H1 (cell line): ENCODE data around the gene DRAP1. TPM values are rescaled to one million over a fixed set of nuclear protein-coding genes. Genes with fewer than 3 reads are reported as not detected.
A peak's percentile ranks its signal among the peaks of the same experiment; 100 is the strongest.

Experiments
- CTCF ChIA-PET: fragments of 300-600 bp; sonication (Branson Sonifier 250); formaldehyde crosslinking; loops from one replicate; lab custom pipeline; 2021; ENCODE audit not compliant: partially characterized antibody; lab: Charles Lee
- POLR2A ChIA-PET: fragments of 300-600 bp; sonication (Branson Sonifier 250); formaldehyde crosslinking; loops from one replicate; lab custom pipeline; 2021; ENCODE audit warnings: inconsistent platforms; ENCODE audit not compliant: partially characterized antibody; lab: Charles Lee
- DNase-seq, 2 experiments: peaks; one replicate each; pipeline versions ENCODE4 v3.0.0 to v3.0.0-alpha.2; 2010 to 2022; ENCODE audit warnings: low spot score in 2 of 2, low read depth in 1 of 2, mixed read lengths in 1 of 2
- FAIRE-seq: peaks from 2 replicates; lab custom pipeline; 2011; peaks lifted over from hg19 to GRCh38; lab: Jason Lieb, UNC
- H2AFZ ChIP-seq: 2 replicates; pipeline ENCODE4 v1.8.1; 2012; ENCODE audit warnings: low read length, inconsistent platforms
- H2AK5ac ChIP-seq: 2 replicates; pipeline ENCODE4 v1.6.1; 2013; ENCODE audit warnings: low read depth, low read length
- H2BK120ac ChIP-seq: replicated peaks from 2 replicates; pipeline ENCODE3; 2013; ENCODE audit warnings: low read depth, low read length, inconsistent platforms
- H2BK12ac ChIP-seq: 2 replicates; pipeline ENCODE4 v1.6.1; 2013; ENCODE audit warnings: low read depth, low read length
- H2BK15ac ChIP-seq: 2 replicates; pipeline ENCODE4 v1.6.1; 2013; ENCODE audit warnings: low read length
- H2BK20ac ChIP-seq: 2 replicates; pipeline ENCODE4 v1.6.1; 2013; ENCODE audit warnings: low read length
- H2BK5ac ChIP-seq: 2 replicates; pipeline ENCODE4 v1.6.1; 2013; ENCODE audit warnings: low read depth, low read length
- H3K14ac ChIP-seq: 2 replicates; pipeline ENCODE4 v1.6.1; 2013; ENCODE audit warnings: inconsistent platforms; ENCODE audit not compliant: insufficient read length
- H3K18ac ChIP-seq: 2 replicates; pipeline ENCODE4 v1.6.1; 2013; ENCODE audit warnings: low read length; ENCODE audit errors: extremely low read depth
- H3K23ac ChIP-seq: 2 replicates; pipeline ENCODE4 v1.6.1; 2013; ENCODE audit warnings: inconsistent platforms; ENCODE audit not compliant: insufficient read length
- H3K23me2 ChIP-seq: 2 replicates; pipeline ENCODE4 v1.6.1; 2013; ENCODE audit warnings: low read depth, low read length
- H3K27ac ChIP-seq: 2 replicates; pipeline ENCODE4 v1.6.1; 2011; ENCODE audit warnings: low read depth, low read length, inconsistent platforms
- H3K27me3 ChIP-seq, 4 experiments: replicated peaks in 1 of 4; 1 replicate in 1 of 4; 2 replicates in 3 of 4; pipeline versions ENCODE4 v1.6.1 to v1.8.1; 2011 to 2013; ENCODE audit warnings: low read length in 3 of 4, mild to moderate bottlenecking in 3 of 4, inconsistent platforms in 2 of 4, mixed read lengths in 2 of 4, moderate library complexity in 1 of 4; ENCODE audit not compliant: control insufficient read depth in 3 of 4, insufficient read depth in 3 of 4; ENCODE audit errors: extremely low read depth in 1 of 4
- H3K36me3 ChIP-seq, 4 experiments: 2 replicates each; pipeline versions ENCODE4 v1.6.1 to v1.8.1; 2011 to 2013; ENCODE audit warnings: mild to moderate bottlenecking in 4 of 4, low read length in 3 of 4, moderate library complexity in 2 of 4, control low read depth in 1 of 4, inconsistent platforms in 1 of 4; ENCODE audit not compliant: insufficient read depth in 4 of 4, control insufficient read depth in 2 of 4
- H3K4ac ChIP-seq: replicated peaks from 2 replicates; pipeline ENCODE3; 2013; ENCODE audit warnings: low read length, low read depth, mixed read lengths, inconsistent platforms; ENCODE audit not compliant: insufficient read length
- H3K4me1 ChIP-seq, 4 experiments: replicated peaks in 1 of 4; 1 replicate in 1 of 4; 2 replicates in 3 of 4; pipeline versions ENCODE4 v1.6.1 to v1.8.1; 2011 to 2013; ENCODE audit warnings: low read length in 3 of 4, inconsistent platforms in 2 of 4, mixed read lengths in 1 of 4; ENCODE audit not compliant: insufficient read depth in 4 of 4, control insufficient read depth in 3 of 4
- H3K4me2 ChIP-seq, 2 experiments: 2 replicates each; pipeline versions ENCODE4 v1.6.1 to v1.8.1; 2011 to 2013; ENCODE audit warnings: low read depth in 2 of 2, low read length in 2 of 2, control low read depth in 1 of 2, inconsistent platforms in 1 of 2, mild to moderate bottlenecking in 1 of 2; ENCODE audit not compliant: insufficient read depth in 1 of 2
- H3K4me3 ChIP-seq, 4 experiments: fragments of 200-600, 300-600 bp in 1 of 4; sonication (generic), shearing (Covaris generic), sonication (Bioruptor Twin) in 1 of 4; 2 replicates each; pipeline versions ENCODE4 v1.5.1 to v1.8.1; 2011 to 2016; ENCODE audit warnings: low read length in 4 of 4, low read depth in 3 of 4, control low read depth in 2 of 4, inconsistent platforms in 2 of 4, mild to moderate bottlenecking in 2 of 4, mixed read lengths in 1 of 4, moderate library complexity in 1 of 4; ENCODE audit not compliant: insufficient read depth in 2 of 4; ENCODE audit errors: extremely low read depth in 1 of 4
- H3K56ac ChIP-seq: replicated peaks from 2 replicates; pipeline ENCODE3; 2013; ENCODE audit warnings: low read depth, mild to moderate bottlenecking, mixed read lengths, low read length, inconsistent platforms; ENCODE audit not compliant: insufficient read length
- H3K79me1 ChIP-seq: 2 replicates; pipeline ENCODE4 v1.6.1; 2013; ENCODE audit warnings: low read depth, low read length, control low read depth
- H3K79me2 ChIP-seq, 2 experiments: 2 replicates each; pipeline versions ENCODE4 v1.6.1 to v1.8.1; 2012 to 2013; ENCODE audit warnings: low read length in 2 of 2, mild to moderate bottlenecking in 2 of 2, inconsistent platforms in 1 of 2; ENCODE audit not compliant: insufficient read depth in 2 of 2, control insufficient read depth in 1 of 2
- H3K9ac ChIP-seq, 4 experiments: replicated peaks in 1 of 4; 1 replicate in 1 of 4; 2 replicates in 3 of 4; pipeline versions ENCODE4 v1.6.1 to v1.8.1; 2011 to 2013; ENCODE audit warnings: low read depth in 3 of 4, low read length in 3 of 4, control low read depth in 2 of 4, mild to moderate bottlenecking in 2 of 4, moderate library complexity in 2 of 4, inconsistent platforms in 1 of 4; ENCODE audit errors: extremely low read depth in 1 of 4
- H3K9me3 ChIP-seq, 2 experiments: 2 replicates each; pipeline versions ENCODE4 v1.6.1 to v1.8.1; 2012 to 2013; ENCODE audit warnings: mild to moderate bottlenecking in 2 of 2, moderate library complexity in 2 of 2, control low read depth in 1 of 2, inconsistent platforms in 1 of 2, low read depth in 1 of 2, low read length in 1 of 2, mixed read lengths in 1 of 2; ENCODE audit not compliant: insufficient read depth in 2 of 2
- H4K20me1 ChIP-seq, 2 experiments: replicated peaks in 1 of 2; 2 replicates each; pipeline versions ENCODE3 to v1.8.1; 2011 to 2013; ENCODE audit warnings: inconsistent platforms in 2 of 2, low read length in 2 of 2, mild to moderate bottlenecking in 1 of 2; ENCODE audit not compliant: insufficient read depth in 2 of 2, control insufficient read depth in 1 of 2
- H4K5ac ChIP-seq: 2 replicates; pipeline ENCODE4 v1.6.1; 2013; ENCODE audit warnings: low read length, low read depth, mixed read lengths, inconsistent platforms; ENCODE audit not compliant: insufficient read length
- H4K8ac ChIP-seq: 2 replicates; pipeline ENCODE4 v1.8.0; 2013; ENCODE audit warnings: mild to moderate bottlenecking, moderate library complexity, low read length, inconsistent platforms; ENCODE audit not compliant: insufficient read depth; ENCODE audit errors: extremely low read depth
- H4K91ac ChIP-seq: replicated peaks from 2 replicates; pipeline ENCODE3; 2013; ENCODE audit warnings: low read length, mixed read lengths, inconsistent platforms; ENCODE audit not compliant: insufficient read length
- ATF2 ChIP-seq: IDR thresholded peaks from 2 replicates; pipeline ENCODE4 v1.6.1; 2012; ENCODE audit warnings: low read length, inconsistent platforms
- BRCA1 ChIP-seq: IDR thresholded peaks from 2 replicates; pipeline ENCODE4 v1.6.1; 2012; ENCODE audit warnings: low read depth, low read length, improper control_type of control experiment
- CBX8 ChIP-seq: fragments of 300-800, 300-1000 bp; sonication (generic); IDR thresholded peaks from 2 replicates; pipeline ENCODE4 v1.7.1; 2016; ENCODE audit warnings: low read depth, low read length, borderline replicate concordance
- GTF2F1 ChIP-seq: IDR thresholded peaks from 2 replicates; pipeline ENCODE4 v1.6.1; 2012; ENCODE audit warnings: low read depth, low read length, improper control_type of control experiment, borderline replicate concordance
- HDAC2 ChIP-seq, 2 experiments: fragments of 300-600 bp in 1 of 2; sonication (generic) in 1 of 2; IDR thresholded peaks; 2 replicates each; pipeline ENCODE4 v1.6.1; 2011 to 2012; ENCODE audit warnings: low read depth in 2 of 2, low read length in 2 of 2, mild to moderate bottlenecking in 2 of 2, moderate library complexity in 2 of 2, borderline replicate concordance in 1 of 2, inconsistent platforms in 1 of 2
- JUN ChIP-seq: IDR thresholded peaks from 2 replicates; pipeline ENCODE4 v1.6.1; 2011; ENCODE audit warnings: low read depth, mild to moderate bottlenecking, improper control_type of control experiment, low read length
- POLR2AphosphoS5 ChIP-seq: IDR thresholded peaks from 2 replicates; pipeline ENCODE4 v1.6.1; 2011; ENCODE audit warnings: low read depth, low read length
- RAD21 ChIP-seq, 2 experiments: IDR thresholded peaks in 1 of 2; conservative IDR thresholded peaks in 1 of 2; 2 replicates each; pipeline ENCODE4 v1.6.1; 2011; ENCODE audit warnings: low read depth in 2 of 2, low read length in 2 of 2, improper control_type of control experiment in 1 of 2, inconsistent platforms in 1 of 2, mild to moderate bottlenecking in 1 of 2, moderate library complexity in 1 of 2
- RNF2 ChIP-seq: fragments of 200-900, 300-1000 bp; sonication (generic); IDR thresholded peaks from 2 replicates; pipeline ENCODE4 v1.7.1; 2016; ENCODE audit warnings: borderline replicate concordance, low read depth, mild to moderate bottlenecking, antibody characterized with exemption, low read length; ENCODE audit not compliant: poor library complexity, severe bottlenecking; ENCODE audit errors: missing control alignments
- TEAD4 ChIP-seq: IDR thresholded peaks from 2 replicates; pipeline ENCODE4 v1.6.1; 2012; ENCODE audit warnings: low read depth, low read length, inconsistent platforms, mixed read lengths
- ZNF274 ChIP-seq: IDR thresholded peaks from 2 replicates; pipeline ENCODE4 v1.7.0; 2012; ENCODE audit warnings: low read length, borderline replicate concordance; ENCODE audit errors: extremely low read depth
- WGBS, 2 experiments: shearing (Covaris generic) in 1 of 2; methylation state at CpG; one replicate each; pipeline versions ENCODE4 v1.1.6 to v1.1.7; 2013 to 2015; ENCODE audit warnings: low lambda C conversion rate in 2 of 2, mixed read lengths in 2 of 2, inconsistent platforms in 1 of 2, low coverage in 1 of 2, missing lambda C conversion rate in 1 of 2; ENCODE audit not compliant: insufficient replicate concordance in 2 of 2, insufficient coverage in 1 of 2, insufficient read length in 1 of 2; ENCODE audit errors: extremely low coverage in 1 of 2, missing lambda C conversion rate in 1 of 2; 5-methylcytosine and 5-hydroxymethylcytosine counted together
- polyA plus RNA-seq, 7 experiments: library from polyadenylated mRNA; depleted of rRNA in 3 of 7; stranded (reverse) in 5 of 7; unstranded in 2 of 7; fragments of >200 nt in 5 of 7; fragments of 200-250 nt in 2 of 7; gene quantifications; 1 replicate in 5 of 7; 2 replicates in 1 of 7; 4 replicates in 1 of 7; pipeline versions ENCODE4 v1.2.1 to v1.2.3, GENCODE V29; 2011 to 2013; ENCODE audit warnings: missing spikeins in 2 of 7, mixed read lengths in 2 of 7
- total RNA-seq: library from RNA; stranded (reverse); fragmentation: NEBNext Ultra II Directional; extraction: Animal tissue kit (Norgen Biotek cat#: 25700); gene quantifications from 2 replicates; pipeline ENCODE4 v1.2.1, GENCODE V29; 2021

The DRAP1 gene
- total and polyA plus RNA-seq, 2 of the 8 experiments (the other 6 are each of a cell fraction or from before 2014, with no cell fraction given), result 62.5 to 98.7 TPM

- no peak overlapping the region for H4K91ac ChIP-seq
- H2AK5ac ChIP-seq, result 0 out of 2 replicates have a peak overlapping the region, but pooled peaks have one; percentile 24
- H3K23me2 ChIP-seq, result peaks cover 3% of the 10 kb centered on the region; the same call in 1 of the 2 replicates
- H2BK15ac ChIP-seq, result no peak overlapping the region; the same call in 1 of the 2 replicates
- no peak overlapping the region for H2BK5ac ChIP-seq
- no peak overlapping the region for H3K9ac ChIP-seq
- no peaks in the 10 kb centered on the region for H4K20me1 ChIP-seq
- H2AFZ ChIP-seq, result no peak overlapping the region
- no peak overlapping the region for H3K4me3 ChIP-seq
- DNase-seq (no peak), FAIRE-seq (no peak)
- H3K4me1 ChIP-seq, result peaks cover 3 to 25% (median 15%) of the 10 kb centered on the region in 4 experiments
- no peak overlapping the region for H3K18ac ChIP-seq
- 0 out of 2 replicates have a peak overlapping the region, but pooled peaks have one; percentile 17 for H2BK12ac ChIP-seq
- H4K8ac ChIP-seq, result no peak overlapping the region
- H3K56ac ChIP-seq, result no peak overlapping the region
- POLR2A ChIA-PET, result interaction anchor here (0.6 to 1.2 kb wide), 3 partner anchors 14 to 32 kb away, joined by 3 to 6 read pairs (median 3); no protein-coding TSS in a partner anchor
- no peaks in the 10 kb centered on the region for H3K79me1 ChIP-seq
- no peak overlapping the region for H3K4me2 ChIP-seq
- H3K9me3 ChIP-seq, result no peaks in the 10 kb centered on the region
- no peak overlapping the region for H4K5ac ChIP-seq
- H3K27ac ChIP-seq, result no peak overlapping the region
- WGBS, 2 experiments, result 87% methylated on average over 8 of the region's 8 CpGs; no CpG with 5 or more reads in 1 of the 2 experiments
- H3K23ac ChIP-seq, result no peak overlapping the region
- no peaks in the 10 kb centered on the region for H3K79me2 ChIP-seq
- no peaks in the 10 kb centered on the region for H3K36me3 ChIP-seq
- H3K14ac ChIP-seq, result no peak overlapping the region
- CTCF ChIA-PET, result interaction anchor here (1.4 to 3.4 kb wide), 8 partner anchors 9 to 59 kb away, joined by 3 to 18 read pairs (median 4); partner anchors contain the start of genes CCDC85B and FIBP
- H2BK20ac ChIP-seq, result no peak overlapping the region
- no peak overlapping the region for H2BK120ac ChIP-seq
- H3K27me3 ChIP-seq, result no peaks in the 10 kb centered on the region
- no peak overlapping the region for H3K4ac ChIP-seq
- no peak for TF ChIP-seq POLR2AphosphoS5
- TF ChIP-seq TEAD4, result no peak
- no peak for TF ChIP-seq BRCA1
- TF ChIP-seq ATF2, result no peak
- TF ChIP-seq RNF2, result no peak
- no peak for TF ChIP-seq CBX8
- no peak for TF ChIP-seq ZNF274
- TF ChIP-seq JUN, result no peak
- no peak for TF ChIP-seq HDAC2 (IDR thresholded peaks at IDR 0.05; ENCODE audit: borderline replicate concordance in 1 of 2, low read depth in 2 of 2, low read length in 2 of 2)
- TF ChIP-seq RAD21 (IDR thresholded peaks at IDR 0.05 in 1 of 2, conservative IDR thresholded peaks at IDR 0.05 in 1 of 2; ENCODE audit: low read depth in 2 of 2, low read length in 2 of 2), result no peak
- no peak for TF ChIP-seq GTF2F1
These were observed 25.0 kb downstream of the DRAP1 start for GRCh38 chr11:65944191-65944590.
